GM18517 (cell line): ENCODE data around the gene ADRA1B.
"Not testable (repeated sequence)": the region's sequence is repeated elsewhere in the genome, so short reads cannot be mapped to it uniquely, and the experiment has no call there.

ENCODE experiments used
- ATAC-seq: cut with Tn5 transposase; IDR thresholded peaks from one replicate; pipeline ENCODE4 v1.9.1; 2021; ENCODE audit warnings: mild to moderate bottlenecking, moderate library complexity; ENCODE audit not compliant: unreplicated experiment

ADRA1B gene

GRCh38 chr5:160009591-160009989 lies 93.3 kb downstream of the ADRA1B start:
- no peak for ATAC-seq

- no peak for ATAC-seq
Observed at GRCh38 chr5:160011471-160011870, 95.2 kb downstream of the ADRA1B start.

GRCh38 chr5:160014197-160014596 lies 97.9 kb downstream of the ADRA1B start:
- ATAC-seq = not testable (repeated sequence)

- no peak for ATAC-seq
Observed at GRCh38 chr5:160018945-160019625, 102.8 kb downstream of the ADRA1B start.

GRCh38 chr5:160020266-160020770 lies 104.0 kb downstream of the ADRA1B start:
- ATAC-seq = no peak

GRCh38 chr5:160020964-160021363 lies 104.7 kb downstream of the ADRA1B start:
- no peak for ATAC-seq

GRCh38 chr5:160021831-160022446 lies 105.7 kb downstream of the ADRA1B start:
- ATAC-seq = peak; percentile 88
